ENCODE data around the gene NDFIP1.

DNA sequence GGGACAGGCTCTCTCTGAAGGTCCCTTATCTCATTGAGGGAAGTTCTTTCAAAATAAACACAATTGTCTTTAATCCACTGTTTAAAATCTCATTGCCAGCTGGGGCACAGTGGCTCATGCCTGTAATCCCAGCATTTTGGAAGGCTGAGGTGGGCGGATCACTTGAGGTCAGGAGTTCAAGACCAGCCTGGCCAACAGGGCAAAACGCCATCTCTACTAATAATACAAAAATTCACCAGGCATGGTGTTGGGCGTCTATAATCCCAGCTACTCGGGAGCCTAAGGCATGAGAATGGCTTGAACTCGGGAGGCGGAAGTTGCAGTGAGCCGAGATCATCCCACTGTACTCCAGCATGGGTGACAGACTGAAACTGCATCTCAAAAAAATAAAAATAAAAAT, 8.3 kb upstream of the NDFIP1 start:
- TF ChIP-seq, protein P1, sequence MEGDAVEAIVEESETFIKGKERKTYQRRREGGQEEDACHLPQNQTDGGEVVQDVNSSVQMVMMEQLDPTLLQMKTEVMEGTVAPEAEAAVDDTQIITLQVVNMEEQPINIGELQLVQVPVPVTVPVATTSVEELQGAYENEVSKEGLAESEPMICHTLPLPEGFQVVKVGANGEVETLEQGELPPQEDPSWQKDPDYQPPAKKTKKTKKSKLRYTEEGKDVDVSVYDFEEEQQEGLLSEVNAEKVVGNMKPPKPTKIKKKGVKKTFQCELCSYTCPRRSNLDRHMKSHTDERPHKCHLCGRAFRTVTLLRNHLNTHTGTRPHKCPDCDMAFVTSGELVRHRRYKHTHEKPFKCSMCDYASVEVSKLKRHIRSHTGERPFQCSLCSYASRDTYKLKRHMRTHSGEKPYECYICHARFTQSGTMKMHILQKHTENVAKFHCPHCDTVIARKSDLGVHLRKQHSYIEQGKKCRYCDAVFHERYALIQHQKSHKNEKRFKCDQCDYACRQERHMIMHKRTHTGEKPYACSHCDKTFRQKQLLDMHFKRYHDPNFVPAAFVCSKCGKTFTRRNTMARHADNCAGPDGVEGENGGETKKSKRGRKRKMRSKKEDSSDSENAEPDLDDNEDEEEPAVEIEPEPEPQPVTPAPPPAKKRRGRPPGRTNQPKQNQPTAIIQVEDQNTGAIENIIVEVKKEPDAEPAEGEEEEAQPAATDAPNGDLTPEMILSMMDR (IDR thresholded peaks at IDR 0.05; ENCODE audit: control extremely low read depth in 1 of 3, insufficient read depth in 1 of 3, low read depth in 1 of 3, low read length in 3 of 3): no peak
- TF ChIP-seq TCF12 (IDR thresholded peaks at IDR 0.05; ENCODE audit: low read depth, low read length) (no peak), SP4 (IDR thresholded peaks at IDR 0.05; ENCODE audit: low read length) (no peak), POLR2A (IDR thresholded peaks at IDR 0.05; ENCODE audit: control extremely low read depth in 1 of 2, low read depth in 2 of 2, low read length in 2 of 2) (no peak), TAF1 (IDR thresholded peaks at IDR 0.05; ENCODE audit: low read depth, low read length) (no peak), EP300 (IDR thresholded peaks at IDR 0.05; ENCODE audit: borderline replicate concordance in 1 of 2, low read depth in 2 of 2, low read length in 2 of 2) (no peak)
- TF ChIP-seq, protein P2, sequence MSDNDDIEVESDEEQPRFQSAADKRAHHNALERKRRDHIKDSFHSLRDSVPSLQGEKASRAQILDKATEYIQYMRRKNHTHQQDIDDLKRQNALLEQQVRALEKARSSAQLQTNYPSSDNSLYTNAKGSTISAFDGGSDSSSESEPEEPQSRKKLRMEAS (IDR thresholded peaks at IDR 0.05): no peak
